GM12878 (cell line): ENCODE data around the gene TRAPPC2B.

Experiments used
- EP300 ChIP-seq, 2 experiments: fragments of 150-350 bp in 1 of 2; IDR thresholded peaks; 2 replicates each; pipeline ENCODE4 v1.6.1; 2011 to 2012; ENCODE audit warnings: low read depth in 2 of 2, low read length in 2 of 2, borderline replicate concordance in 1 of 2, improper control_type of control experiment in 1 of 2, inconsistent platforms in 1 of 2; ENCODE audit not compliant: control insufficient read depth in 1 of 2
- ETV6 ChIP-seq, 2 experiments: fragments of 450-650 bp in 1 of 2; IDR thresholded peaks in 1 of 2; conservative IDR thresholded peaks in 1 of 2; 2 replicates each; pipeline ENCODE4 v1.6.1; 2014; ENCODE audit warnings: antibody characterized with exemption in 1 of 2, borderline replicate concordance in 1 of 2, low read depth in 1 of 2, mild to moderate bottlenecking in 1 of 2, moderate library complexity in 1 of 2
- EZH2 ChIP-seq: IDR thresholded peaks from 2 replicates; pipeline ENCODE4 v1.6.1; 2012; ENCODE audit warnings: low read depth, mild to moderate bottlenecking, control low read depth, inconsistent platforms, low read length, borderline replicate concordance; ENCODE audit not compliant: control insufficient read depth
- JUND ChIP-seq: IDR thresholded peaks from 2 replicates; pipeline ENCODE4 v1.6.1; 2012; ENCODE audit warnings: low read depth, mild to moderate bottlenecking, low read length, improper control_type of control experiment, moderate library complexity
- PBX3 ChIP-seq: IDR thresholded peaks from 2 replicates; pipeline ENCODE4 v1.6.1; 2011; ENCODE audit warnings: mild to moderate bottlenecking, low read depth, low read length, moderate library complexity; ENCODE audit not compliant: insufficient replicate concordance
- POLR2A ChIP-seq: IDR thresholded peaks from 2 replicates; pipeline ENCODE4 v1.6.1; 2011; ENCODE audit warnings: low read depth, mild to moderate bottlenecking, low read length
- POLR2AphosphoS5 ChIP-seq: IDR thresholded peaks from 2 replicates; pipeline ENCODE4 v1.6.1; 2011; ENCODE audit warnings: mild to moderate bottlenecking, low read length, inconsistent platforms
- RAD21 ChIP-seq: IDR thresholded peaks from 2 replicates; pipeline ENCODE4 v1.6.1; 2011; ENCODE audit warnings: mild to moderate bottlenecking, low read depth, low read length, moderate library complexity; ENCODE audit not compliant: insufficient read depth
- USF1 ChIP-seq: IDR thresholded peaks from 2 replicates; pipeline ENCODE4 v1.6.1; 2011; ENCODE audit warnings: borderline replicate concordance, low read depth, mild to moderate bottlenecking, moderate library complexity, mixed read lengths, low read length; ENCODE audit not compliant: insufficient read depth; ENCODE audit errors: extremely low read length
- YY1 ChIP-seq: IDR thresholded peaks from 2 replicates; pipeline ENCODE4 v1.6.1; 2011; ENCODE audit warnings: low read depth, mild to moderate bottlenecking, low read length
- TF ChIP-seq, protein P1 (sequence below), 3 experiments: IDR thresholded peaks in 2 of 3; conservative IDR thresholded peaks in 1 of 3; 2 replicates each; pipeline ENCODE4 v1.5.1; 2011; ENCODE audit warnings: low read depth in 3 of 3, low read length in 3 of 3, mild to moderate bottlenecking in 3 of 3, control low read depth in 2 of 3, moderate library complexity in 2 of 3, inconsistent platforms in 1 of 3, mixed read lengths in 1 of 3; ENCODE audit not compliant: control insufficient read depth in 2 of 3, insufficient read depth in 1 of 3; ENCODE audit errors: extremely low read depth in 1 of 3
- TF ChIP-seq, protein P2 (sequence below): IDR thresholded peaks from 2 replicates; pipeline ENCODE4 v1.6.1; 2011; ENCODE audit warnings: low read depth, low read length, improper control_type of control experiment, borderline replicate concordance
- TF ChIP-seq, protein P3 (sequence below): IDR thresholded peaks from 2 replicates; pipeline ENCODE4 v1.6.1; 2012; ENCODE audit warnings: low read depth, low read length, improper control_type of control experiment

GRCh38 chr19:57348136-57348535 is 15.2 kb upstream of the TRAPPC2B start:
- TF ChIP-seq, protein P1, sequence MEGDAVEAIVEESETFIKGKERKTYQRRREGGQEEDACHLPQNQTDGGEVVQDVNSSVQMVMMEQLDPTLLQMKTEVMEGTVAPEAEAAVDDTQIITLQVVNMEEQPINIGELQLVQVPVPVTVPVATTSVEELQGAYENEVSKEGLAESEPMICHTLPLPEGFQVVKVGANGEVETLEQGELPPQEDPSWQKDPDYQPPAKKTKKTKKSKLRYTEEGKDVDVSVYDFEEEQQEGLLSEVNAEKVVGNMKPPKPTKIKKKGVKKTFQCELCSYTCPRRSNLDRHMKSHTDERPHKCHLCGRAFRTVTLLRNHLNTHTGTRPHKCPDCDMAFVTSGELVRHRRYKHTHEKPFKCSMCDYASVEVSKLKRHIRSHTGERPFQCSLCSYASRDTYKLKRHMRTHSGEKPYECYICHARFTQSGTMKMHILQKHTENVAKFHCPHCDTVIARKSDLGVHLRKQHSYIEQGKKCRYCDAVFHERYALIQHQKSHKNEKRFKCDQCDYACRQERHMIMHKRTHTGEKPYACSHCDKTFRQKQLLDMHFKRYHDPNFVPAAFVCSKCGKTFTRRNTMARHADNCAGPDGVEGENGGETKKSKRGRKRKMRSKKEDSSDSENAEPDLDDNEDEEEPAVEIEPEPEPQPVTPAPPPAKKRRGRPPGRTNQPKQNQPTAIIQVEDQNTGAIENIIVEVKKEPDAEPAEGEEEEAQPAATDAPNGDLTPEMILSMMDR (IDR thresholded peaks at IDR 0.05 in 2 of 3, conservative IDR thresholded peaks at IDR 0.05 in 1 of 3; ENCODE audit: control insufficient read depth in 2 of 3, extremely low read depth in 1 of 3, insufficient read depth in 1 of 3, low read depth in 3 of 3, low read length in 3 of 3) = no peak
- no peak for TF ChIP-seq USF1
- TF ChIP-seq PBX3 = no peak
- TF ChIP-seq EP300 (IDR thresholded peaks at IDR 0.05; ENCODE audit: borderline replicate concordance in 1 of 2, control insufficient read depth in 1 of 2, low read depth in 2 of 2, low read length in 2 of 2) = no peak
- TF ChIP-seq RAD21 = no peak
- no peak for TF ChIP-seq JUND
- no peak for TF ChIP-seq POLR2AphosphoS5
- TF ChIP-seq POLR2A = no peak
- no peak for TF ChIP-seq ETV6 (conservative IDR thresholded peaks at IDR 0.05 in 1 of 2, IDR thresholded peaks at IDR 0.05 in 1 of 2; ENCODE audit: borderline replicate concordance in 1 of 2, low read depth in 1 of 2)
- no peak for TF ChIP-seq YY1
- no peak for TF ChIP-seq EZH2
- TF ChIP-seq, protein P2, sequence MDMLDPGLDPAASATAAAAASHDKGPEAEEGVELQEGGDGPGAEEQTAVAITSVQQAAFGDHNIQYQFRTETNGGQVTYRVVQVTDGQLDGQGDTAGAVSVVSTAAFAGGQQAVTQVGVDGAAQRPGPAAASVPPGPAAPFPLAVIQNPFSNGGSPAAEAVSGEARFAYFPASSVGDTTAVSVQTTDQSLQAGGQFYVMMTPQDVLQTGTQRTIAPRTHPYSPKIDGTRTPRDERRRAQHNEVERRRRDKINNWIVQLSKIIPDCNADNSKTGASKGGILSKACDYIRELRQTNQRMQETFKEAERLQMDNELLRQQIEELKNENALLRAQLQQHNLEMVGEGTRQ = no peak
- TF ChIP-seq, protein P3, sequence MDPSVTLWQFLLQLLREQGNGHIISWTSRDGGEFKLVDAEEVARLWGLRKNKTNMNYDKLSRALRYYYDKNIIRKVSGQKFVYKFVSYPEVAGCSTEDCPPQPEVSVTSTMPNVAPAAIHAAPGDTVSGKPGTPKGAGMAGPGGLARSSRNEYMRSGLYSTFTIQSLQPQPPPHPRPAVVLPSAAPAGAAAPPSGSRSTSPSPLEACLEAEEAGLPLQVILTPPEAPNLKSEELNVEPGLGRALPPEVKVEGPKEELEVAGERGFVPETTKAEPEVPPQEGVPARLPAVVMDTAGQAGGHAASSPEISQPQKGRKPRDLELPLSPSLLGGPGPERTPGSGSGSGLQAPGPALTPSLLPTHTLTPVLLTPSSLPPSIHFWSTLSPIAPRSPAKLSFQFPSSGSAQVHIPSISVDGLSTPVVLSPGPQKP = no peak
